ENCODE data around the gene PRPF8. TPM values are rescaled to one million over a fixed set of nuclear protein-coding genes. Genes with fewer than 3 reads are reported as not detected.
A peak's percentile ranks its signal among the peaks of the same experiment; 100 is the strongest.

PRPF8 gene
- total and polyA plus RNA-seq, 2 of the 8 experiments (the other 6 are each of a cell fraction or from before 2014, with no cell fraction given) = 329 to 337 TPM

DNA sequence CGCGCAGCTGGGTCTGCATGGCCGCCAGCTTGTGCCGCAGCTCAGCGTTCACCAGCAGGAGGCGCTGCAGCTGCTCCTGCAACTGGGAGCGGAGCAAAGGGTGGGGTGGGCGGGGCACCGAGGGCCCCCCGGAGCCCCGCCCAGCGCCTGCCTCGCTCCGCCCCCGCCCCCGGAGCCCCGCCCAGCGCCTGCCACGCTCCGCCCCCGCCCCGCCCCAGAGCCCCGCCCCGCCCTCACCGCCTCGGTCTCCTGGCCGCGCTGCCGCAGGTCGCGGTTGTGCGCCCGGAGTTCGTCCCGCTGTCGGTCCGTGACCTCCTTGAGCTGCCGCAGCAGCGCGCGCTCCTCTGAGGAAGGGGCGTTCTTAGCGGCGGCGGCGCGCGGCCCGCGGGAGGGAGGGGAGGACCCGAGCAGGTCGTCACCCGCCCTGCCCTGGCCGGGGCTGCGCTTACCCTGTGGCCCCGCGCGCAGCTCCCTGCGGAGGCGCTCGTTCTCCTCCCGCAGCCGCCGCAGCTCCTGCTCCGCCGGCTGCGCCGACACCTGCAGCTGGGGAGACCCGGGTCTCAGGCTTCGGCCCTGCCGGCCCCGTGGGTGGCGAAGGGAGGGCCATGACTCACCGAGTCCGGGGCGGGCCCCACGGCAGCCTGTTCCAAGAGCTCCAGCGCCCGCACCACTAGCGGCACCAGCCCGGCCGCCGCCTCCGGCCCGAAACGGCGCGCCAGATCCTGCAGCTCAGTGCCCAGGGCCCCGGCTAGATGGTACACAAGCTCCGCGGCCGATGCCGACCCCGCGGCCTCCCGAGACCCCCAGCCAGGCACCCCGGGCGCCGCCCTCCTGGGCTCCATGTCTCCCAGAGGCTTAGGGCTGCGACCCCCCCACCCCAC, 35.5 kb downstream of the PRPF8 start (continued):
- TF ChIP-seq BACH1 (IDR thresholded peaks at IDR 0.05; ENCODE audit: low read length) (no peak), JUND (IDR thresholded peaks at IDR 0.05; ENCODE audit: low read length) (no peak), CBX8 (IDR thresholded peaks at IDR 0.05; ENCODE audit: borderline replicate concordance, low read depth, low read length) (no peak), NANOG (IDR thresholded peaks at IDR 0.05; ENCODE audit: insufficient read depth, low read depth, low read length, poor library complexity, severe bottlenecking) (no peak), GTF2F1 (IDR thresholded peaks at IDR 0.05; ENCODE audit: borderline replicate concordance, low read depth, low read length) (no peak), CREB1 (IDR thresholded peaks at IDR 0.05) (0 out of 2 replicates have a peak, but pooled peaks have one; percentile 23)
- TF ChIP-seq, protein P1, sequence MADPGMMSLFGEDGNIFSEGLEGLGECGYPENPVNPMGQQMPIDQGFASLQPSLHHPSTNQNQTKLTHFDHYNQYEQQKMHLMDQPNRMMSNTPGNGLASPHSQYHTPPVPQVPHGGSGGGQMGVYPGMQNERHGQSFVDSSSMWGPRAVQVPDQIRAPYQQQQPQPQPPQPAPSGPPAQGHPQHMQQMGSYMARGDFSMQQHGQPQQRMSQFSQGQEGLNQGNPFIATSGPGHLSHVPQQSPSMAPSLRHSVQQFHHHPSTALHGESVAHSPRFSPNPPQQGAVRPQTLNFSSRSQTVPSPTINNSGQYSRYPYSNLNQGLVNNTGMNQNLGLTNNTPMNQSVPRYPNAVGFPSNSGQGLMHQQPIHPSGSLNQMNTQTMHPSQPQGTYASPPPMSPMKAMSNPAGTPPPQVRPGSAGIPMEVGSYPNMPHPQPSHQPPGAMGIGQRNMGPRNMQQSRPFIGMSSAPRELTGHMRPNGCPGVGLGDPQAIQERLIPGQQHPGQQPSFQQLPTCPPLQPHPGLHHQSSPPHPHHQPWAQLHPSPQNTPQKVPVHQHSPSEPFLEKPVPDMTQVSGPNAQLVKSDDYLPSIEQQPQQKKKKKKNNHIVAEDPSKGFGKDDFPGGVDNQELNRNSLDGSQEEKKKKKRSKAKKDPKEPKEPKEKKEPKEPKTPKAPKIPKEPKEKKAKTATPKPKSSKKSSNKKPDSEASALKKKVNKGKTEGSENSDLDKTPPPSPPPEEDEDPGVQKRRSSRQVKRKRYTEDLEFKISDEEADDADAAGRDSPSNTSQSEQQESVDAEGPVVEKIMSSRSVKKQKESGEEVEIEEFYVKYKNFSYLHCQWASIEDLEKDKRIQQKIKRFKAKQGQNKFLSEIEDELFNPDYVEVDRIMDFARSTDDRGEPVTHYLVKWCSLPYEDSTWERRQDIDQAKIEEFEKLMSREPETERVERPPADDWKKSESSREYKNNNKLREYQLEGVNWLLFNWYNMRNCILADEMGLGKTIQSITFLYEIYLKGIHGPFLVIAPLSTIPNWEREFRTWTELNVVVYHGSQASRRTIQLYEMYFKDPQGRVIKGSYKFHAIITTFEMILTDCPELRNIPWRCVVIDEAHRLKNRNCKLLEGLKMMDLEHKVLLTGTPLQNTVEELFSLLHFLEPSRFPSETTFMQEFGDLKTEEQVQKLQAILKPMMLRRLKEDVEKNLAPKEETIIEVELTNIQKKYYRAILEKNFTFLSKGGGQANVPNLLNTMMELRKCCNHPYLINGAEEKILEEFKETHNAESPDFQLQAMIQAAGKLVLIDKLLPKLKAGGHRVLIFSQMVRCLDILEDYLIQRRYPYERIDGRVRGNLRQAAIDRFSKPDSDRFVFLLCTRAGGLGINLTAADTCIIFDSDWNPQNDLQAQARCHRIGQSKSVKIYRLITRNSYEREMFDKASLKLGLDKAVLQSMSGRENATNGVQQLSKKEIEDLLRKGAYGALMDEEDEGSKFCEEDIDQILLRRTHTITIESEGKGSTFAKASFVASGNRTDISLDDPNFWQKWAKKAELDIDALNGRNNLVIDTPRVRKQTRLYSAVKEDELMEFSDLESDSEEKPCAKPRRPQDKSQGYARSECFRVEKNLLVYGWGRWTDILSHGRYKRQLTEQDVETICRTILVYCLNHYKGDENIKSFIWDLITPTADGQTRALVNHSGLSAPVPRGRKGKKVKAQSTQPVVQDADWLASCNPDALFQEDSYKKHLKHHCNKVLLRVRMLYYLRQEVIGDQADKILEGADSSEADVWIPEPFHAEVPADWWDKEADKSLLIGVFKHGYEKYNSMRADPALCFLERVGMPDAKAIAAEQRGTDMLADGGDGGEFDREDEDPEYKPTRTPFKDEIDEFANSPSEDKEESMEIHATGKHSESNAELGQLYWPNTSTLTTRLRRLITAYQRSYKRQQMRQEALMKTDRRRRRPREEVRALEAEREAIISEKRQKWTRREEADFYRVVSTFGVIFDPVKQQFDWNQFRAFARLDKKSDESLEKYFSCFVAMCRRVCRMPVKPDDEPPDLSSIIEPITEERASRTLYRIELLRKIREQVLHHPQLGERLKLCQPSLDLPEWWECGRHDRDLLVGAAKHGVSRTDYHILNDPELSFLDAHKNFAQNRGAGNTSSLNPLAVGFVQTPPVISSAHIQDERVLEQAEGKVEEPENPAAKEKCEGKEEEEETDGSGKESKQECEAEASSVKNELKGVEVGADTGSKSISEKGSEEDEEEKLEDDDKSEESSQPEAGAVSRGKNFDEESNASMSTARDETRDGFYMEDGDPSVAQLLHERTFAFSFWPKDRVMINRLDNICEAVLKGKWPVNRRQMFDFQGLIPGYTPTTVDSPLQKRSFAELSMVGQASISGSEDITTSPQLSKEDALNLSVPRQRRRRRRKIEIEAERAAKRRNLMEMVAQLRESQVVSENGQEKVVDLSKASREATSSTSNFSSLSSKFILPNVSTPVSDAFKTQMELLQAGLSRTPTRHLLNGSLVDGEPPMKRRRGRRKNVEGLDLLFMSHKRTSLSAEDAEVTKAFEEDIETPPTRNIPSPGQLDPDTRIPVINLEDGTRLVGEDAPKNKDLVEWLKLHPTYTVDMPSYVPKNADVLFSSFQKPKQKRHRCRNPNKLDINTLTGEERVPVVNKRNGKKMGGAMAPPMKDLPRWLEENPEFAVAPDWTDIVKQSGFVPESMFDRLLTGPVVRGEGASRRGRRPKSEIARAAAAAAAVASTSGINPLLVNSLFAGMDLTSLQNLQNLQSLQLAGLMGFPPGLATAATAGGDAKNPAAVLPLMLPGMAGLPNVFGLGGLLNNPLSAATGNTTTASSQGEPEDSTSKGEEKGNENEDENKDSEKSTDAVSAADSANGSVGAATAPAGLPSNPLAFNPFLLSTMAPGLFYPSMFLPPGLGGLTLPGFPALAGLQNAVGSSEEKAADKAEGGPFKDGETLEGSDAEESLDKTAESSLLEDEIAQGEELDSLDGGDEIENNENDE (IDR thresholded peaks at IDR 0.05; ENCODE audit: insufficient replicate concordance, low read length) = no peak
